SHP77 treated with DMSO at 0.1 percent for 48 hours (cell line): ENCODE data around the gene LRRC46.

ENCODE experiments used
- DNase-seq: peaks from one replicate; lab custom pipeline; 2025; lab: John Stamatoyannopoulos, UW

Gene LRRC46

GRCh38 chr17:47831934-47832327 lies 461 bp downstream of the LRRC46 start:
- no peak for DNase-seq

- no peak for DNase-seq
Measured at GRCh38 chr17:47834756-47835155, 3.3 kb downstream of the LRRC46 start.

- DNase-seq, result no peak
Measured at GRCh38 chr17:47836601-47837000, 5.1 kb downstream of the LRRC46 start.

- DNase-seq, result no peak
Measured at GRCh38 chr17:47837401-47838039, 6.0 kb downstream of the LRRC46 start.

- no peak for DNase-seq
Measured at GRCh38 chr17:47838636-47839035, 7.2 kb downstream of the LRRC46 start.

- no peak for DNase-seq
Measured at GRCh38 chr17:47839071-47839470, 7.6 kb downstream of the LRRC46 start.

- DNase-seq, result no peak
Measured at GRCh38 chr17:47840001-47840741, 8.7 kb downstream of the LRRC46 start.

GRCh38 chr17:47840742-47841487 lies 9.4 kb downstream of the LRRC46 start, which contains the start of gene SCRN2:
TSS of gene SCRN2 (minus strand) at chr17:47841273. CDS start at chr17:47840843, 430 bp downstream.
- DNase-seq, result peak; percentile 87

- no peak for DNase-seq
Measured at GRCh38 chr17:47841488-47842291, 10.2 kb downstream of the LRRC46 start.

GRCh38 chr17:47843391-47843730 lies 11.9 kb downstream of the LRRC46 start:
- DNase-seq, result no peak

- no peak for DNase-seq
Measured at GRCh38 chr17:47844227-47844626, 12.8 kb downstream of the LRRC46 start.

GRCh38 chr17:47844814-47845715 lies 13.6 kb downstream of the LRRC46 start:
- DNase-seq, result no peak

GRCh38 chr17:47845716-47846075 lies 14.2 kb downstream of the LRRC46 start:
- no peak for DNase-seq

GRCh38 chr17:47846716-47847340 lies 15.4 kb downstream of the LRRC46 start:
- DNase-seq, result no peak

- DNase-seq, result no peak
Measured at GRCh38 chr17:47847341-47848197, 16.1 kb downstream of the LRRC46 start.

GRCh38 chr17:47848198-47848513 lies 16.7 kb downstream of the LRRC46 start:
- no peak for DNase-seq

- DNase-seq, result no peak
Measured at GRCh38 chr17:47850373-47850691, 18.9 kb downstream of the LRRC46 start.

- DNase-seq, result no peak
Measured at GRCh38 chr17:47850692-47851573, 19.5 kb downstream of the LRRC46 start, which contains the start of gene SP6. TSS of gene SP6 (minus strand) at chr17:47851163. CDS start at chr17:47848429, 2,734 bp downstream.

- DNase-seq, result no peak
Measured at GRCh38 chr17:47851764-47852112, 20.3 kb downstream of the LRRC46 start.
